ENCODE measurements around the gene PDILT.
"Not testable (repeated sequence)": the region's sequence is repeated elsewhere in the genome, so short reads cannot be mapped to it uniquely, and the experiment has no call there.

The PDILT gene

GRCh38 chr16:20359997-20360396 is 44.5 kb downstream of the PDILT start:
- no peak for DNase-seq

GRCh38 chr16:20355114-20355782 is 49.3 kb downstream of the PDILT start:
- no peak for DNase-seq

DNA sequence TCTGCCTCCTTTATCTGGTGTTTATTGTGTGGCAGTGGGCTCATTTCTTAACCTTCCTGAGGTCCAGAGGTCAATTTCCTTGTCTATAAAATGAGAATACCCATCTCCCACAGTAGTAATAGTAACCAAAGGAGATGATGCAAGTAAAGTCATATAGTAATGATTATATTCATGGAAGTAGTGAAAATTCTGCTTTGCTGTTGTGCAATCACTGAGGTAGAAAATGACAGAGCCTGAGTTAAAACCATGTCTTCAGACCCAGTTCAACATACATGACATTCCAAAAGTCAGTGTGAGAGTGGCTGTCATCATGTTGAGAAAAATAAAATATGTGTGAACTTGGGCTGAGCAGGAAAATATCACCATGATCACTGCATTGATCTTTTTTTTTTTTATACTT is 51.2 kb downstream of the PDILT start:
- no peak for DNase-seq

DNA sequence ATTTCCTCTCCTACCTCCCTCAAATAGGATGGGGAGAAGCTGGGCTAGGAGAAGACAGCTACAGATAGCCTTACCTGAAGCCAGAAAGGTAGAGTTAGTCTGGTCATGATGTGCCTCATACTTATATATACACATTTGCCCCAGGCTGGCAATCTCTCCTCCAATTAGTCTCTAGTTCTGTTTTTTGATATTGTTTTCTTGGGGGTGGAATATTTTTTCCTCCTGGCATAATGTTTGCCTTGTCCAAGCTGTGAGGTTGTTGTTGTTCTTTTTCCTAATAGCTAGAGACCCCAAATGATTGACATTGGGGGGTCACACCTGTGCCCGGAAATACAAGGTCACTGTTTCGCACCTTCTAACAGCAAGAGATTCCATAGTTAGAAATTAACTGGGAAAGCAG is 51.9 kb downstream of the PDILT start, which contains the start of gene UMOD:
UMOD (minus strand) TSS at position 101 of the 400 bp plus-strand sequence. CDS start 1,978 bp downstream, outside the sequence.
- DNase-seq = no peak

- DNase-seq = no peak
These were observed 54.9 kb downstream of the PDILT start for GRCh38 chr16:20349615-20350014.

- DNase-seq = no peak
These were observed 56.0 kb downstream of the PDILT start for GRCh38 chr16:20348365-20349185.

GRCh38 chr16:20347666-20348364 is 56.7 kb downstream of the PDILT start:
- DNase-seq = no peak

GRCh38 chr16:20344611-20345010 is 59.9 kb downstream of the PDILT start:
- DNase-seq = no peak

DNA sequence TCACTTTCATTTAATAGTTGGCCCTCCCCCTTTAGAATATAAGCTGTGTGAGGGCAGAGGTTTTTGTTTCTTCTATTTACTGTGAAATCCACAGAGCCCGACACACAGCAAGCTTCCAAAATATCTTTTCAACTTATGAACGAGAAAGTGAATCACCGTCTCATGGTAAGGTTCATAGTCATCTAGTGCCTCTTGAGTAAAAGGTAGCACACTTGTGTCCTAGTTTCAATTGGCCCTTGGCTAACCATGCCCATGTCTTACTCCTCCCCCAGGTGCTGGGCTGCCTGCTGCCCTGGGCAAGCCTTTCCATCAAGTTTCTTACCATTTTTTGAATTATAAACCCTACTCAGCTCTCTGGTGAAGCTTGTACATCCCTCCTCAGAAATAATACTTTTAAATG is 64.8 kb downstream of the PDILT start:
- DNase-seq = no peak

GRCh38 chr16:20336955-20337354 is 67.6 kb downstream of the PDILT start:
- DNase-seq = no peak

GRCh38 chr16:20334396-20334795 is 70.1 kb downstream of the PDILT start:
- DNase-seq = no peak

- no peak for DNase-seq
These were observed 71.4 kb downstream of the PDILT start for GRCh38 chr16:20333120-20333519.

DNA sequence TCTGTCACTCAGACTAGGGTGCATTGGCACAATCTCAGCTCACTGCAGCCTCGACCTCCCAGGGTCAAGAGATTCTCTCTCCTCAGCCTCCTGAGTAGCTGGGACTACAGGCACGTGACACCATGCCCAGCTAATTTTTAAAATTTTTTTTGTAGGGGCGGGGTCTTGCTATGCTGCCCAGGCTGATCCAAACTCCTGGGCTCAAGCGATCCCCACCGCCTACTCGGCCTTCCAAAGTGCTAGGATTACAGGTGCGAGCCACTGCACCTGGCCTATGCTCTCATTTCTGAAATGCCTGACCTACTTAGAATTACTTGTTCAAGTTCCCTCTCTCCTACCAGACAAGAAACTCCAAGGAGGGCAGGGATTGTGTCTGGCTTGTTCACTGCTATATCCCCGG is 72.1 kb downstream of the PDILT start:
- no peak for DNase-seq

DNA sequence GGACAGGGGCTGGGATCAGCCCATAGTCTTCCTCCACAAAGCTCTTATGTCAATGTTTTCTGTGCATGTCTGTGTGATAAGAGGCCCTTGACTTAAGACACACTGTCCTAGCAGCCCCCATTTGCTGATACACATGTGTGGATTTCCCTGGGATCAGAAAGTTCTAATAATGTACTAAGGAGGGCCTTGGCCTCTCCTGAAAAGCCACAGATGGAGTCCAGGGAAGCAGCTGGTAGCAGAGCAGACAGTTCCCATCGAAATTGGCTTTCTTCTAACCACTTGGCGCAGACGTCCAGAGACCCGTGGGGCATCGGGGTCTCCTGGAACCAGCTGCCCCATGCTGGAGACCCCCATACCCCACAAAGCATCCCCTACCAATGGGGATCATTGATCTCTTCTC is 72.9 kb downstream of the PDILT start:
- DNase-seq = no peak

- DNase-seq = no peak
These were observed 75.0 kb downstream of the PDILT start for GRCh38 chr16:20329392-20330138.

DNA sequence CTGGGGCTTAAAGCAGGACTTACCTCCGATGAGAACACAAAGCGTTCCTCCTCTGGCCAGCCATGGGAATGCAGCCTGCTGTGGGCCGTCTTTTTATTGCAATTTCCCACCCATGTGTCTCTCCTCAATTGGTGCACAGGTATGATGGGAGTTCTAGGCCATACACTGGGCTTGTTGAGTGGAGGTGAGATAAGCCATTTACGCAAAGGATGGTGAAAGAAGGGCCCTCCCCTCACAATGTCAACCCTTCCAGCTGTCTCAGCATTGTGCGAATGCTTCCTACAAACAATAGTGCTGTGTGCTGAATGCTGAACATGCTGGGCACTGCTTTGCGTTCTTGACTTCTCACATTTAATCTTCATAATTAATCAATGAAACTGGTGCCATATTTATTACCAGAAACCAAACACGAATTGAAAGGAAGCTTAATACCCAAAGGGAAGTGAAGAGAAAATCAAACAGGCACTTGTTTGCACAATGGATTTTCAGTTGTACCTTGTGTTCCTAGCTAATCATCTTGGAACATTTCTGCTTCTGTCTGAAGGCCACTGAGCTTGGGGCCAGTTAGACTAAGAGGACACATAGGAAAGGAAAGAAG is 77.0 kb downstream of the PDILT start, which contains the start of gene GP2:
GP2 (minus strand) TSS at position 70 of the 598 bp plus-strand sequence. CDS start 1,082 bp downstream, outside the sequence.
- DNase-seq = no peak

GRCh38 chr16:20326321-20326720 is 78.2 kb downstream of the PDILT start:
- no peak for DNase-seq

- no peak for DNase-seq
These were observed 79.5 kb downstream of the PDILT start for GRCh38 chr16:20325005-20325404.

DNA sequence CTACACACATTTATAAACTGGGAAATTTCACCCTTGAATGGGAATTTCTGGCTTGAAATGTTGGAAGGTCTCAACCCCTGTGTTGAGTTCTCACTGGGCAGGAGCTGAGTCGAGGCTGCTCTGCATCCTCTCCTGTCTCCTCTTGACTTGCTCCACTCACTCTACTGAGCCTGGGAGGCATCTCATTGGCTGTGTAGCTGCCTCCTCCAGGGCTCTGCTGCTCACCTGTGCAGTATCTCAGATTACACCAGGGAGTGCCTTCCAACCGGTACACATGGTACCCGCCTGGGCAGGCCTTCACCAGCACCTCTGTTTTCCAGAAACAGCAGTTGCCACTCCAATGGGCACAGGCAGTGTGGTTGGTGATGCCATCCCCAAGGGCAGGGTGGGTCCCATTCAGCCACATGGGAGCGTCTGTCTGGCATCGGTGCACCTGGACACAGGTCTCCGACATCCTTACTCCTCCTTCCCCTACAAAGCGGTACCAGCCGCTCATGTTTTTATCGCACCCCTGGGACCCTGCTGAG is 80.9 kb downstream of the PDILT start:
- DNase-seq = no peak

- DNase-seq = no peak
These were observed 81.8 kb downstream of the PDILT start for GRCh38 chr16:20322696-20323095.

- no peak for DNase-seq
These were observed 82.9 kb downstream of the PDILT start for GRCh38 chr16:20321671-20322070.

DNA sequence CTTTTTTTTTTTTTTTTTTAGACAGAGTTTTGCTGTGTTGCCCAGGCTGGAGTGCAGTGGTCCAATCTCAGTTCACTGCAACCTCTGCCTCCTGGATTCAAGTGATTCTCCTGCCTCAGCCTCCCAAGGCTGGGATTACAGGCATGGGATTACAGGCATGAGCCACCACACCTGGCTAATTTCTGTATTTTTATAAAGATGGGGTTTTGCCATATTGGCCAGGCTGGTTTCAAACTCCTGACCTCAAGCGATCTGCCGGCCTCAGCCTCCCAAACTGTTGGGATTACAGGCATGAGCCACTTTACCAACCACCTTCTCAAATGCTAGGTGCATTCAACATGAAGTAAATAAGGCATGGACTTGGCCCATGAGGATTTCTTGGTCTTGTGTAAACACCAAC is 83.5 kb downstream of the PDILT start:
- DNase-seq = not testable (repeated sequence)
